Measurements from ENCODE around the gene TAF3. TPM values are rescaled to one million over a fixed set of nuclear protein-coding genes. Genes with fewer than 3 reads are reported as not detected.

TAF3 gene
- total RNA-seq, 4 donors from 2014 or later: 11.7 to 12.6 (median 12.4) TPM

DNA sequence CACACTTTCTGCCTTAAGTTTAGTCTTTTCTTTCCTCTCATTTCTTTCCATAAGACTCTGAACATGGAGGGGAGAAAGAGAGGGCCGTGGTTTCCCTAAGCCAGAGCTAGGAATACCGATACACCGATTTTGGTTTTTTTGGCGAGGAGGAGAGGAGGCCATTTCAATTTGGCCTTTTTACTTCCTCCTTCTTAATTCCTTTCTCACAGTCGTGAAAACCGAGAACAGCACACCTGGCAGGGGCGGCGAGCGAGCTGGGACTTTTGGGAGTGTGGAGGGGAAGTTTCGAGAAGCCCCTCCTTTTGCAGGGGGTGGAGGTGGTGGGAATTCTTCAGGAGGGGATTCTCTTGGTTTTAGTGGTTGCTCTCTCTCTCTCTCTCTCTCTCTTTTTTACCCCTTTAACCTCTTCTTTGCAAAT is 242.4 kb downstream of the TAF3 start:
- TF ChIP-seq EP300 (IDR thresholded peaks at IDR 0.05) (no peak), POLR2A (IDR thresholded peaks at IDR 0.05) (no peak)
- TF ChIP-seq, protein P1, sequence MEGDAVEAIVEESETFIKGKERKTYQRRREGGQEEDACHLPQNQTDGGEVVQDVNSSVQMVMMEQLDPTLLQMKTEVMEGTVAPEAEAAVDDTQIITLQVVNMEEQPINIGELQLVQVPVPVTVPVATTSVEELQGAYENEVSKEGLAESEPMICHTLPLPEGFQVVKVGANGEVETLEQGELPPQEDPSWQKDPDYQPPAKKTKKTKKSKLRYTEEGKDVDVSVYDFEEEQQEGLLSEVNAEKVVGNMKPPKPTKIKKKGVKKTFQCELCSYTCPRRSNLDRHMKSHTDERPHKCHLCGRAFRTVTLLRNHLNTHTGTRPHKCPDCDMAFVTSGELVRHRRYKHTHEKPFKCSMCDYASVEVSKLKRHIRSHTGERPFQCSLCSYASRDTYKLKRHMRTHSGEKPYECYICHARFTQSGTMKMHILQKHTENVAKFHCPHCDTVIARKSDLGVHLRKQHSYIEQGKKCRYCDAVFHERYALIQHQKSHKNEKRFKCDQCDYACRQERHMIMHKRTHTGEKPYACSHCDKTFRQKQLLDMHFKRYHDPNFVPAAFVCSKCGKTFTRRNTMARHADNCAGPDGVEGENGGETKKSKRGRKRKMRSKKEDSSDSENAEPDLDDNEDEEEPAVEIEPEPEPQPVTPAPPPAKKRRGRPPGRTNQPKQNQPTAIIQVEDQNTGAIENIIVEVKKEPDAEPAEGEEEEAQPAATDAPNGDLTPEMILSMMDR (IDR thresholded peaks at IDR 0.05): no peak
- Histone ChIP-seq H3K27me3 (peaks cover 0 to 99% of the 10 kb centered on the region in 2 donors), H3K36me3 (no peaks in the 10 kb centered on the region), H3K4me1 (peaks cover 0 to 28% (median 5%) of the 10 kb centered on the region in 4 donors), H3K9me3 (no peaks in the 10 kb centered on the region), H3K27ac (no peak overlapping the region), H3K4me3 (no peak overlapping the region)
- DNase-seq (ENCODE audit: low spot score in 2 of 2): no peak
- WGBS, 2 donors: 32 to 33% methylated on average over 10 of the region's 10 CpGs

DNA sequence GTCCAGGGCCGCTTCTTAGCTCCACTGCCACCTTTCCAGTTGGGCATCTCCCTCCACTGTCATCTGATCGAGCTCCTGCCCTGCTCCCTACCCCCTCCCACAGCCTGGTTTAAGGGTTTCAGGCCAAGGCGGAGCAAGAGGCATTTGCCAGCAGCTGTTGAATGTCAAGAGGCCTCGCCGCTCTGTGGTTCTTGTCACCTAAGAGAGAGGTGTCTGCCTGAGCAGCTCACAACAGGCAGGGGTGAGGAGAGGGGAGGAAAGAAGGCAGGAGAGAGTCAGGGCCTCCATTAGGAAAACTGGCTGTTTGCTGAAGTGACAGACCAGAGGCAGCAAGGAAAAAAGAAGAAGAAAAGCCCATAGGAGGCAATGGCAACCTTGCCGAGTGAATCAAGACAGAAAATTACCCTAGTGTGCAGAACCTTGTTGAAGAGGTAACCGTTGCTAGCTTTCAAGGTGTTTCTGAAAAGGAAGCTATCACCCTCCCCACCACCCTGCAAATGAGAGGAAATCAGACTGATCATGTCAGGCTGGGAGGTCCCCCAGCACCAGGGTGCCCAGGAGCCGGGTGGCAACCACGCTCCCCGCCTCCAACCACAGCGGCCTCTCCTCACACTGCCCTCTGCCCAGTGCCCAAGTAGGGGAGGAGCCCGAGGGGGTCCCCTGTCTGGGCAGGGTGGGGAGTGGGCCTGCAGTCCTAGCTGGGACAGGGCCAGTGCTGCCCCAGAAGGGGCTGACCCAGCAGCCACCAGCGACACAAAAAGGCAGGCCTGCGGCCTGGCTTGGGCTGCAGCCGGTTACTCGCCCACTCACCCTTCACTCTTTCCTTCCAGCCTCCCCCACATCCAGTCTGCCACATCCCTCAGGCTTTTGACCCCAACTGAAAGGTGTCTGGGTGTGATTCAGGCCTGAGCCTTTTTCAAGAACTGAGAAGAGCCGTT is 243.2 kb downstream of the TAF3 start:
- no peak overlapping the region for H3K4me3 ChIP-seq
- no peaks in the 10 kb centered on the region for H3K36me3 ChIP-seq
- no peak for DNase-seq (ENCODE audit: low spot score in 2 of 2)

DNA sequence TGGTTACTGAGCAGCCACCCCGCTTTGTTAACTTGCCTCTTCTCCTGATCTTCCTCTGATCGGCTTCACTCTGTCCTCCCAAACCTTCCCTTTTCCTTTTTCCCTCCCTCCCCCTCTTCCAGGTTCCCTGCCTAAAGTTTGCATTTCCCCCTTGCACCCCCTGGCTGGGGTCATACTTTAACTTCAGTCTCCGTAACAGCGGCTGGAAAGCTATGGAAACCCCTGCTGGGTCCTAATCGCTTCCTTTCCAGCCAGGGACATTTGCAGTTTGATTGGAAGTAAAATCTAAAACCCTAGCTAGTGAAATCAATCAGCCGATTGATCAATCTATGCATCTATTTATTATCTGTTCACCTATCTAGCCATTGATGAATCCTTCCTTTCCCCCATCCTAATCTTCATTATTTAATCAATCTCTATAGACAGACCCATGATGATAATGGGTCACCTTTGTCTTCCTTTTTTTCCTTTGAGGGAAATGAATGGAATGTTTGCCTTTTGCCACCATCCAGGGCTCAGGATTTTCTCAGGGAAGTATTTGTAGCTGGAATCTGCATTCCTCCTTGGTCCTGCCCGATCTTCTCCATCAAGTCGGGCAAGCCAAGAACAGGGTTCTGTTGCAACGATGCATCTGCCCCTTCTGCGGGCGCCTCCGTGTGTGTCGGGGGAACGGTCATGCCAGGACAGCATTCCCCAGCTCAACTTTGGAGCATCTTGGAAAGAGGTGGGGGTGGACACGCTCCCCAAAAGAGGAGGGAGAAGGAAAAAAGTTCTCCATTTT is 245.0 kb downstream of the TAF3 start:
- H3K4me1 ChIP-seq: peaks cover 0 to 23% (median 5%) of the 10 kb centered on the region in 4 donors
- no peak overlapping the region for H3K4me3 ChIP-seq
- no peak for DNase-seq (ENCODE audit: low spot score in 2 of 2)
- H3K36me3 ChIP-seq: no peaks in the 10 kb centered on the region
- no peak overlapping the region for H3K27ac ChIP-seq
- TF ChIP-seq POLR2A (IDR thresholded peaks at IDR 0.05): no peak
- WGBS, 2 donors: 52 to 55% methylated on average over 15 of the region's 15 CpGs
- peaks cover 0 to 92% of the 10 kb centered on the region in 2 donors for H3K27me3 ChIP-seq
- H3K9me3 ChIP-seq: no peaks in the 10 kb centered on the region

More for the DNA sequence above, 243.2 kb downstream of the TAF3 start:
- Histone ChIP-seq H3K27me3 (peaks cover 0 to 97% of the 10 kb centered on the region in 2 donors), H3K9me3 (no peaks in the 10 kb centered on the region), H3K4me1 (peaks cover 0 to 23% (median 5%) of the 10 kb centered on the region in 4 donors), H3K27ac (no peak overlapping the region)
- WGBS, 2 donors: 70 to 73% methylated on average over 16 to 17 of the region's 17 CpGs
- TF ChIP-seq EP300 (IDR thresholded peaks at IDR 0.05) (no peak), POLR2A (IDR thresholded peaks at IDR 0.05) (no peak)
- TF ChIP-seq, protein P1 (IDR thresholded peaks at IDR 0.05): no peak

DNA sequence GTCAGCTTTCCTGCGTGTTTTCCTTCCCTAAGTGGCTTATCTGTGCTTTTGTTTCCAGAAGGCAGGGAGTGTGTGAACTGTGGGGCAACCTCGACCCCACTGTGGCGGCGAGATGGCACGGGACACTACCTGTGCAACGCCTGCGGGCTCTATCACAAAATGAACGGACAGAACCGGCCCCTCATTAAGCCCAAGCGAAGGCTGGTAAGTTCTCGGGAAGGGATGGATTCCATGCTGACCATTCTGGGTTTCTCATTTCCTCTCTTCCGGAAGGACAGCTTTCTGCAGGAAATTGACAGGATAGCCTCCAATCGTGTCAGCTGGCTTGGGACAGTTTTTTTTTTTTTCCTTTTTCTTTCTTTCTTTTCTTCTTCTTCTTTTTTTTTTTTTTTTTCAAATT is 245.6 kb downstream of the TAF3 start:
- WGBS, 2 donors: 36 to 45% methylated on average over 13 of the region's 13 CpGs
- peaks cover 0 to 18% (median 5%) of the 10 kb centered on the region in 4 donors for H3K4me1 ChIP-seq
- no peak overlapping the region for H3K27ac ChIP-seq

DNA sequence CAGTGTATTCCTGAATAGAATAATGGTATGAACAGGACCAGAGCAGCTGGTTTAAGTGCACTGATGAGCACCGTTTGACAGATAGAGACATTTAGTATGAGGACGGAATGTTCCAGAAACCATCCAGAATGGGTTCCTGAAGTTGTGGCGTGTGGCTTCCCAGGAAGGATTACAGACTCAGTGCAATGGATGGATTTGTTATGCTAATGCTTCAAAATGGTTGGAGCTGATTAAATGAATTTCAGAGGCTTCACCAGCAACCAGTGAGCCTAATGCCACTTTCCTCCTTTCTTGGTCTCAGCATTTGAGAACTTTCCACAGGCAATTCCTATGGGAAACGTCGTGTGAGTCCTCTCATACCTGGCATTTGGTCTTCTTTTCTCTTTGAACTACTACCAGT is 246.1 kb downstream of the TAF3 start:
- no peak overlapping the region for H3K27ac ChIP-seq
- TF ChIP-seq EP300 (IDR thresholded peaks at IDR 0.05) (no peak), POLR2A (IDR thresholded peaks at IDR 0.05) (no peak)
- TF ChIP-seq, protein P1 (IDR thresholded peaks at IDR 0.05): no peak
- H3K36me3 ChIP-seq: no peaks in the 10 kb centered on the region
- 42 to 54% methylated on average over 5 of the region's 5 CpGs for WGBS, 2 donors
- peaks cover 0 to 15% (median 5%) of the 10 kb centered on the region in 4 donors for H3K4me1 ChIP-seq
- no peak for DNase-seq (ENCODE audit: low spot score in 2 of 2)
- H3K4me3 ChIP-seq: no peak overlapping the region
- H3K27me3 ChIP-seq: peaks cover 0 to 86% of the 10 kb centered on the region in 2 donors
- H3K9me3 ChIP-seq: no peaks in the 10 kb centered on the region

More for the DNA sequence above, 245.6 kb downstream of the TAF3 start:
- Histone ChIP-seq H3K27me3 (peaks cover 0 to 86% of the 10 kb centered on the region in 2 donors), H3K36me3 (no peaks in the 10 kb centered on the region), H3K4me3 (no peak overlapping the region), H3K9me3 (no peaks in the 10 kb centered on the region)
- no peak for TF ChIP-seq POLR2A (IDR thresholded peaks at IDR 0.05)
- no peak for TF ChIP-seq EP300 (IDR thresholded peaks at IDR 0.05)
- TF ChIP-seq, protein P1 (IDR thresholded peaks at IDR 0.05): no peak
- no peak for DNase-seq (ENCODE audit: low spot score in 2 of 2)
